ENCODE results near the gene MACROD1. TPM values are rescaled to one million over a fixed set of nuclear protein-coding genes. Genes with fewer than 3 reads are reported as not detected.
A peak's percentile ranks its signal among the peaks of the same experiment; 100 is the strongest.

Gene MACROD1
- total RNA-seq, 2 donors from 2014 or later = 50.7 to 59.0 TPM

DNA sequence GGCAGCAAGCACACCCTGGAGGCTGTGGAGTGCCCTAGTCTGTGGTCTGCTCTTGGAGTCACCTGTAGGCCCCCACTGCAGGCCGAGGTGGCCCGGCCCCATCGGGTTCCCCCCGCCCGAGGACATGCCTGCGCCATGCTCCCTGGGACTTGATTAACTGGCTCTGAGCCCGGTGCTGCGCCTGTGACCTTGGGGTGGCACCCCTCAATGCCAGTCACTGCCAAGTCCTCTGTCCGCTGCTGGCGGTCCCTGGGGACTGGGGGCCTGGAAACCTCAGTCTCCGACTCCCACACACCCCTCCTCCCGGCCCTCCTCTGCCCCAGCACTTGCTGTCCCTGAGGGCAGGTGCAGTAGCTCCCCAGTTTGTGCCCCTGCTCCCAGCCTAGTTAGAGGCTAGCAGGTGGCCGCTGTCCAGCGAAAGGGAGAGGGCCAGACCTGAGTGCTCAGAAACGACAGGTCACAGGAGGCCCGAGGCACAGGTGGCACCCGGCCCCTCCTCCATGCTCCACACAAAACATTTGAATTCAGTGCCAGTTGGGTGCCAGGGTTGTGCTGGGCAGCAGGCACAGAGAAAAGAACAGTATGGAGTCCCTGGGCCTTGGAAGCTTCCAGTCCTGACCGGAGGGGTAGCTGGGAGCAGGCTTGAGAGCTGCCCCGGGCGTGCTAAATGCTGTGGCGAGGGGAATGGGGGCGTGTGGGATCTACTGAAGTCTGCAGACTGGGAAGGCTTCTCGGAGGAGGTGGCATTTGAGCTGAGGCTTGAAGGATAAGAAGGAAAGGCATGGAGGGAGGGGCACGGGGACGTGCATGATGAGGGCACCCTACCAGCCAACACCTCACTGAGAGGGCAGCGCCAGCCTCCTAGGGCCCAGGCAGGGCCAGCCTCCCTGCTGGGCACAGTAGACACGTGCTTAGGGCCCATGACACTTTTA is 146.5 kb downstream of the MACROD1 start:
- no peaks in the 10 kb centered on the region for H3K27me3 ChIP-seq
- TF ChIP-seq, protein P1, sequence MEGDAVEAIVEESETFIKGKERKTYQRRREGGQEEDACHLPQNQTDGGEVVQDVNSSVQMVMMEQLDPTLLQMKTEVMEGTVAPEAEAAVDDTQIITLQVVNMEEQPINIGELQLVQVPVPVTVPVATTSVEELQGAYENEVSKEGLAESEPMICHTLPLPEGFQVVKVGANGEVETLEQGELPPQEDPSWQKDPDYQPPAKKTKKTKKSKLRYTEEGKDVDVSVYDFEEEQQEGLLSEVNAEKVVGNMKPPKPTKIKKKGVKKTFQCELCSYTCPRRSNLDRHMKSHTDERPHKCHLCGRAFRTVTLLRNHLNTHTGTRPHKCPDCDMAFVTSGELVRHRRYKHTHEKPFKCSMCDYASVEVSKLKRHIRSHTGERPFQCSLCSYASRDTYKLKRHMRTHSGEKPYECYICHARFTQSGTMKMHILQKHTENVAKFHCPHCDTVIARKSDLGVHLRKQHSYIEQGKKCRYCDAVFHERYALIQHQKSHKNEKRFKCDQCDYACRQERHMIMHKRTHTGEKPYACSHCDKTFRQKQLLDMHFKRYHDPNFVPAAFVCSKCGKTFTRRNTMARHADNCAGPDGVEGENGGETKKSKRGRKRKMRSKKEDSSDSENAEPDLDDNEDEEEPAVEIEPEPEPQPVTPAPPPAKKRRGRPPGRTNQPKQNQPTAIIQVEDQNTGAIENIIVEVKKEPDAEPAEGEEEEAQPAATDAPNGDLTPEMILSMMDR (IDR thresholded peaks at IDR 0.05) = no peak
- no peak for DNase-seq (ENCODE audit: low spot score)
- peak overlapping the region in 1 of 2 donors; percentile 7 for H3K27ac ChIP-seq
- no peak overlapping the region for H3K4me3 ChIP-seq
- no peaks in the 10 kb centered on the region for H3K9me3 ChIP-seq
- peaks cover 0 to 32% of the 10 kb centered on the region in 2 donors for H3K4me1 ChIP-seq
- H3K36me3 ChIP-seq = no peaks in the 10 kb centered on the region

DNA sequence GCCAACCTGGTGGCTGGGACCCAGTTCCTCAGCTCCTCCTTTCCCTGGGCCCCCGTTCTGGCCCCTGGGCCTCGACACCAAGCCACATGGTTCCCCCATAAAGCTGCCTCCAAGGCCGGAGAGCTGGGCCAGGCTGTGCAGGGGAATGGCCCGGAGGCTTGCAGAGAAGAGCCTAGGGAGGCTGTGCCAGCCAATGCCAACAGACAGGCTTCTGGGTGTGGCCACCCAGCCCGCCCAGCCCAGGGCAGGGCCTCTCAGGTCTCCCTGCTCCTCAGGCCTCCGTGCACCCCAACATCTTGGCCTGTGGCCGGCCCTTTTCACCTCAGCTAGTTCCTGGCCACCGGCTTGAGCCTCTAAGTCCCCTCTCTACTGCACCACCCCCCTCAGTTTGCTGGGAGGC is 147.6 kb downstream of the MACROD1 start:
- Histone ChIP-seq H3K9me3 (no peaks in the 10 kb centered on the region), H3K27ac (no peak overlapping the region), H3K27me3 (no peaks in the 10 kb centered on the region), H3K36me3 (no peaks in the 10 kb centered on the region), H3K4me1 (peaks cover 0 to 32% of the 10 kb centered on the region in 2 donors), H3K4me3 (no peak overlapping the region)
- no peak for DNase-seq (ENCODE audit: low spot score)
- TF ChIP-seq, protein P1 (IDR thresholded peaks at IDR 0.05) = no peak

DNA sequence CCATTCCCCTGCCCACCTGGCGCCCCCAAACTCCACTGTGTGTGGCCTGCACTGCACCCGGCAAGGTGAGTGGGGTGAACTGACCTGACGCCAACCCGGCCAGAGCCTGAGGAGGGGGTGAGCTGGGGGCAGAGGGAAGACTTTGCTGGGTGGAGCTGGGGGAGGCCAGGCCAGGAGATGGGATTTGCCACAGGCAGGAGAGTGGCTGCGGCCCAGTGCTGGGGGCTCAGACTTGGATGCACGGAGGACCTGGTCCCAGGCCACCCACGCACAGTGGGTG is 148.0 kb downstream of the MACROD1 start:
- H3K27ac ChIP-seq = no peak overlapping the region
- peaks cover 0 to 32% of the 10 kb centered on the region in 2 donors for H3K4me1 ChIP-seq
- DNase-seq (ENCODE audit: low spot score) = no peak
- H3K4me3 ChIP-seq = no peak overlapping the region
- H3K27me3 ChIP-seq = no peaks in the 10 kb centered on the region
- H3K9me3 ChIP-seq = no peaks in the 10 kb centered on the region
- no peaks in the 10 kb centered on the region for H3K36me3 ChIP-seq
- TF ChIP-seq, protein P1 (IDR thresholded peaks at IDR 0.05) = no peak

DNA sequence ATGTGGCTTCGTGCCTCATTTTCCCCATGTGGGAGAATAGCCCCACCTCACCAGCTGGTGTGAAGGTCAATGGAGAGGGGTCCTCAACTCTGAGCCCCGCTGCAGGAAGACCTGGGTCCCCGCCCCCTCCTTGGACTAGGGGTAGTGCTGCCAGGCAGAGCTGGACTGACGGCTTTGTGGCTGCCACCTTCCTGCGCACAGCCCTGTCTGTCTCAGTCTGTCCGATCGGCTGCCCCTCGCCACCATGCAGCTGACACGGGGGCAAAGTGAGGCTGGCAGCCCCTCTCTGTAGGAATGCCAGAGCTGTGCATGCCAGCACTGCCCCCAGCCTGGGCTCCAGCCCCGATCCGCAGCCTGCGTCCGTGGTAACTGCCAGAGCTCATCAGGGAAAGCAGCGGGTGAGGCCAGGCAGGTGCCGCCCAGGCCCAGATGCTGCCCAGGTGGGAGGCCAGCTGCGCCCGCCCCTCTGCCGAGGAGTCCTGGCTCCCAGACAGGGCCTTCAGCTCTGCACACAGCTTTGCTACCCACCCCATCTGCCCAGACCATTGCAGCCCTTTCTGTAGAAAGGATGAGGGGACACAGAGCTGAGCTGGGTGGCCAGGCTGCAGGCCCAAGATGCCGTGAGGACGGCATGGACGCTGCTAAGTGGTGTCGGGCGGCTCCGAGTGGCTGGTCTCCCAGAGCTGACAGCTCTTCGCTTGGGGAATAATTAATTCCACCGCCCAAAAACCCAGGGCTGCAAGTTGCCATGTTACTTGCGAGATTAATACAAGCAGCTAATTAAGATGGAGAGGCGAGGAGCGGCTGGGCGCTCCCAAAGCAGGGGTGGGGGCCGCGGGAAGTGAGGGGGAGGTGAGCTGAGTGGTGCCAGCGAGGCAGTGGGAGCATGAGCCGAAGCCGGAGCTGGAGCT is 149.7 kb downstream of the MACROD1 start:
- Histone ChIP-seq H3K36me3 (no peaks in the 10 kb centered on the region), H3K4me1 (peaks cover 0 to 23% of the 10 kb centered on the region in 2 donors), H3K4me3 (no peak overlapping the region), H3K9me3 (no peaks in the 10 kb centered on the region), H3K27me3 (no peaks in the 10 kb centered on the region), H3K27ac (no peak overlapping the region)
- DNase-seq (ENCODE audit: low spot score) = no peak
- TF ChIP-seq, protein P1 (IDR thresholded peaks at IDR 0.05) = no peak

DNA sequence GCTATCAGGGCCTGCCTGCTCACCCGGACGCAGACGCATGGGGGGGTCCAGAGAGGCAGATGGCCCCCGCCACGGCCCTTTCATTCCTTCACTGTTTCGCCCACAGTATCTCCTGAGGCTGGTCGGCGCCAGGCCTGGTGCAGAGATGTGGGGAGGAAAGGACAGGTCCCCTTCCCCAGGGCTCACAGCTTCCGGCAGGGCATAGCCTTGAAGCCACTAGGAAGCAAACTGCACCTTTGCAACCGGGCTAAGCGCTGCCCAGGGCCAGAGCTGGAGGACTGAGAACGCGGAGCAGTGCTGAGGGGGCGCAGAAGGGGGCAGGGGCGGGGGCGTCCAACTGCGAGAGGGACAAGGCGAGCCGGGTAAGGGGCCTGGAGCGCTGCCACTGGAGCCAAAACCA is 150.4 kb downstream of the MACROD1 start:
- TF ChIP-seq, protein P1 (IDR thresholded peaks at IDR 0.05) = no peak
- no peaks in the 10 kb centered on the region for H3K36me3 ChIP-seq
- no peaks in the 10 kb centered on the region for H3K9me3 ChIP-seq
- no peak overlapping the region for H3K27ac ChIP-seq
- DNase-seq (ENCODE audit: low spot score) = no peak
- no peaks in the 10 kb centered on the region for H3K27me3 ChIP-seq
- peaks cover 0 to 20% of the 10 kb centered on the region in 2 donors for H3K4me1 ChIP-seq
- H3K4me3 ChIP-seq = no peak overlapping the region
